K562 (cell line): ENCODE measurements around the gene GPR12. TPM values are rescaled to one million over a fixed set of nuclear protein-coding genes. Genes with fewer than 3 reads are reported as not detected.

Source experiments
- ATAC-seq: fragments of 200-7000 bp; cut with Tn5 transposase; 3 replicates; pipeline ENCODE4 v1.9.1; 2020; ENCODE audit warnings: moderate library complexity
- BruUV-seq: library from RNA; stranded (reverse); fragments of 400-500 nt; replicated peaks from 2 replicates; lab custom pipeline; 2021; lab: Mats Ljungman, UMichigan
- CTCF ChIA-PET: fragments of 300-600 bp; formaldehyde crosslinking; extraction: SDS; loops from one replicate; lab custom pipeline; 2021; ENCODE audit warnings: low intra/inter-chr PET ratio; lab: Yijun Ruan, JAX
- POLR2A ChIA-PET: fragments of 300-600, 350-650 bp; sonication (Branson Sonifier 250); formaldehyde crosslinking; extraction: SDS; loops from one replicate; lab custom pipeline; 2021; ENCODE audit warnings: antibody characterized with exemption, inconsistent platforms; lab: Yijun Ruan, JAX
- DNase-seq, 4 experiments: peaks; one replicate each; pipeline versions ENCODE4 v3.0.0 to v3.0.0-alpha.2; 2011 to 2018; ENCODE audit warnings: low spot score in 3 of 4, mixed read lengths in 3 of 4; ENCODE audit errors: extremely low read depth in 1 of 4
- FAIRE-seq: peaks from 2 replicates; lab custom pipeline; 2011; peaks lifted over from hg19 to GRCh38; lab: Jason Lieb, UNC
- H2AFZ ChIP-seq: 2 replicates; pipeline ENCODE4 v1.6.0; 2011; ENCODE audit warnings: low read depth, low read length, control low read depth, inconsistent platforms
- H3K27ac ChIP-seq: fragments of 200-600 bp; 3 replicates; pipeline ENCODE4 v1.8.0; 2011; ENCODE audit warnings: low read depth, mild to moderate bottlenecking, control low read depth, inconsistent platforms, low read length, moderate library complexity, mixed read lengths; ENCODE audit errors: extremely low read depth
- H3K27me3 ChIP-seq, 2 experiments: fragments of 300-600 bp in 1 of 2; 2 replicates in 1 of 2; 3 replicates in 1 of 2; pipeline versions ENCODE4 v1.6.0 to v1.8.0; 2011; ENCODE audit warnings: inconsistent platforms in 2 of 2, low read length in 2 of 2, mild to moderate bottlenecking in 1 of 2, mixed read lengths in 1 of 2, moderate library complexity in 1 of 2; ENCODE audit not compliant: control insufficient read depth in 2 of 2, insufficient read depth in 2 of 2
- H3K36me3 ChIP-seq: fragments of 300-600 bp; 3 replicates; pipeline ENCODE4 v1.8.0; 2011; ENCODE audit warnings: mild to moderate bottlenecking, low read length, inconsistent platforms; ENCODE audit not compliant: control insufficient read depth, insufficient read depth
- H3K4me1 ChIP-seq, 2 experiments: fragments of 200-600 bp in 1 of 2; replicated peaks in 1 of 2; 2 replicates in 1 of 2; 3 replicates in 1 of 2; pipeline versions ENCODE4 v1.5.1 to v1.8.0; 2011; ENCODE audit warnings: inconsistent platforms in 2 of 2, low read length in 2 of 2, mild to moderate bottlenecking in 1 of 2, mixed read lengths in 1 of 2, moderate library complexity in 1 of 2; ENCODE audit not compliant: control insufficient read depth in 2 of 2, insufficient read depth in 2 of 2
- H3K4me2 ChIP-seq: 2 replicates; pipeline ENCODE4 v1.6.1; 2011; ENCODE audit warnings: low read length, control low read depth, inconsistent platforms, mixed read lengths; ENCODE audit not compliant: insufficient read depth
- H3K4me3 ChIP-seq: fragments of 200-600 bp; sonication (generic), shearing (Covaris generic); 2 replicates; pipeline ENCODE4 v1.5.1; 2016; ENCODE audit warnings: control low read depth, inconsistent platforms
- H3K79me2 ChIP-seq: fragments of 200-600 bp; 3 replicates; pipeline ENCODE4 v1.8.0; 2011; ENCODE audit warnings: low read length, inconsistent platforms; ENCODE audit not compliant: control insufficient read depth, insufficient read depth
- H3K9ac ChIP-seq, 2 experiments: 2 replicates each; pipeline versions ENCODE4 v1.6.0 to v1.6.1; 2011; ENCODE audit warnings: low read depth in 2 of 2, low read length in 2 of 2, control low read depth in 1 of 2, inconsistent platforms in 1 of 2, mild to moderate bottlenecking in 1 of 2, mixed read lengths in 1 of 2; ENCODE audit not compliant: insufficient read depth in 1 of 2
- H3K9me1 ChIP-seq: one replicate; pipeline ENCODE4 v1.6.0; 2011; ENCODE audit warnings: inconsistent platforms, mild to moderate bottlenecking, low read length, moderate library complexity; ENCODE audit not compliant: control insufficient read depth, insufficient read depth
- H3K9me3 ChIP-seq: replicated peaks from 2 replicates; pipeline ENCODE4 v1.5.1; 2011; ENCODE audit warnings: low read depth, low read length, inconsistent platforms; ENCODE audit not compliant: control insufficient read depth, insufficient read depth
- H4K20me1 ChIP-seq: replicated peaks from 2 replicates; pipeline ENCODE4 v1.6.1; 2011; ENCODE audit warnings: low read length, inconsistent platforms, mixed read lengths; ENCODE audit not compliant: control insufficient read depth, insufficient read depth
- BCL6 ChIP-seq: fragments of 250-450 bp; sonication (Bioruptor Pico); IDR thresholded peaks from 2 replicates; pipeline ENCODE4 v1.4.0; 2020
- BCOR ChIP-seq: fragments of 450-650 bp; IDR thresholded peaks from 2 replicates; pipeline ENCODE4 v1.6.1; 2016
- CC2D1A ChIP-seq: fragments of 450-650 bp; IDR thresholded peaks from 2 replicates; pipeline ENCODE4 v1.6.1; 2017; ENCODE audit warnings: mild to moderate bottlenecking
- CCNT2 ChIP-seq: IDR thresholded peaks from 2 replicates; pipeline ENCODE4 v1.6.1; 2011; ENCODE audit warnings: borderline replicate concordance, low read depth, mild to moderate bottlenecking, moderate library complexity, mixed read lengths, low read length; ENCODE audit not compliant: insufficient read length; ENCODE audit errors: extremely low read depth
- CREB1 ChIP-seq, 2 experiments: sonication (generic) in 1 of 2; formaldehyde crosslinking in 1 of 2; IDR thresholded peaks; 2 replicates each; pipeline versions ENCODE4 v1.6.1 to v1.8.0; 2012 to 2022; ENCODE audit warnings: inconsistent platforms in 1 of 2, mild to moderate bottlenecking in 1 of 2, missing genetic modification reagents in 1 of 2, moderate library complexity in 1 of 2
- DEAF1 ChIP-seq: fragments of 450-650 bp; formaldehyde crosslinking; IDR thresholded peaks from 2 replicates; pipeline ENCODE4 v1.4.0; 2020; ENCODE audit warnings: mild to moderate bottlenecking, moderate library complexity
- FIP1L1 ChIP-seq: fragments of 200-400 bp; formaldehyde crosslinking; IDR thresholded peaks from 2 replicates; pipeline ENCODE4 v1.6.1; 2018; ENCODE audit warnings: mild to moderate bottlenecking, low read depth, low read length; ENCODE audit not compliant: poor library complexity, severe bottlenecking
- FOXK1 ChIP-seq: sonication (generic); formaldehyde crosslinking; IDR thresholded peaks from 2 replicates; pipeline ENCODE4 v1.8.0; 2022; ENCODE audit warnings: missing genetic modification reagents, mild to moderate bottlenecking, borderline replicate concordance
- LARP7 ChIP-seq: fragments of 450-650 bp; IDR thresholded peaks from 2 replicates; pipeline ENCODE4 v1.6.1; 2016
- MYNN ChIP-seq, 2 experiments: sonication (generic); formaldehyde crosslinking in 1 of 2; IDR thresholded peaks; 2 replicates each; pipeline versions ENCODE4 v1.5.0 to v1.6.1; 2016 to 2020; ENCODE audit warnings: antibody characterized with exemption in 1 of 2, missing genetic modification reagents in 1 of 2
- NBN ChIP-seq: fragments of 450-650 bp; IDR thresholded peaks from 2 replicates; pipeline ENCODE4 v1.6.1; 2016; ENCODE audit warnings: low read depth, mild to moderate bottlenecking
- NFATC3 ChIP-seq: fragments of 450-650 bp; IDR thresholded peaks from 2 replicates; pipeline ENCODE4 v1.6.1; 2017; ENCODE audit warnings: mild to moderate bottlenecking
- RBM14 ChIP-seq: fragments of 200-400 bp; formaldehyde crosslinking; IDR thresholded peaks from 2 replicates; pipeline ENCODE4 v1.6.1; 2018; ENCODE audit warnings: low read depth, mild to moderate bottlenecking, low read length, moderate library complexity, borderline replicate concordance; ENCODE audit not compliant: insufficient read depth
- RBM34 ChIP-seq: fragments of 200-400 bp; formaldehyde crosslinking; IDR thresholded peaks from 2 replicates; pipeline ENCODE4 v1.6.1; 2018; ENCODE audit warnings: low read length, borderline replicate concordance; ENCODE audit not compliant: insufficient read depth
- ZEB2 ChIP-seq: fragments of 450-650 bp; IDR thresholded peaks from 2 replicates; pipeline ENCODE4 v1.6.1; 2016
- ZNF224 ChIP-seq: sonication (generic); formaldehyde crosslinking; IDR thresholded peaks from 2 replicates; pipeline ENCODE4 v1.8.0; 2022; ENCODE audit warnings: mild to moderate bottlenecking, missing genetic modification reagents
- WGBS: fragments of 100-300 bp; shearing (Covaris generic); methylation state at CpG from one replicate; pipeline ENCODE4 v1.1.6; 2016; ENCODE audit warnings: low coverage, mixed read lengths; ENCODE audit not compliant: insufficient coverage; ENCODE audit errors: missing lambda C conversion rate; 5-methylcytosine and 5-hydroxymethylcytosine counted together
- in situ Hi-C: fragments of 300-500 bp; cut with MboI; formaldehyde crosslinking; loops from 4 replicates; pipeline ENCODE4 v1.15.0; 2018; ENCODE audit warnings: inconsistent platforms, mixed read lengths
- intact Hi-C: fragments of 100-400 bp; cut with micrococcal nuclease; formaldehyde crosslinking; loops from 2 replicates; pipeline ENCODE4 v1.14.2; 2022
- polyA plus RNA-seq, 8 experiments: library from polyadenylated mRNA; depleted of rRNA in 4 of 8; stranded (reverse) in 5 of 8; unstranded in 3 of 8; fragments of >200 nt; fragmentation: Nextera tagmentation in 2 of 8; fragmentation: Illumina TruSeq in 1 of 8; extraction: Ambion mirVana in 2 of 8; extraction: Trizol in 1 of 8; gene quantifications; 2 replicates each; pipeline versions ENCODE4 v1.2.1 to v1.2.3, GENCODE V29; 2011 to 2014; ENCODE audit warnings: inconsistent platforms in 1 of 8, missing spikeins in 1 of 8
- total RNA-seq, 7 experiments: library from RNA; depleted of rRNA in 6 of 7; stranded (reverse); fragments of >200 nt in 6 of 7; fragmentation: Illumina TruSeq in 2 of 7; extraction: Trizol in 2 of 7; gene quantifications; 2 replicates each; pipeline versions ENCODE4 v1.2.1 to v1.2.3, GENCODE V29; 2011 to 2021; ENCODE audit warnings: low replicate concordance in 1 of 7

Gene GPR12
- total and polyA plus RNA-seq, 9 of the 15 experiments (the other 6 are each of a cell fraction or from before 2014, with no cell fraction given): not detected

- no peak for DNase-seq
- Histone ChIP-seq H2AFZ (no peak overlapping the region), H3K79me2 (no peaks in the 10 kb centered on the region), H3K9ac (no peak overlapping the region), H3K4me3 (no peak overlapping the region), H3K4me1 (no peaks in the 10 kb centered on the region), H3K4me2 (no peak overlapping the region), H4K20me1 (no peaks in the 10 kb centered on the region), H3K36me3 (no peaks in the 10 kb centered on the region), H3K9me3 (no peaks in the 10 kb centered on the region), H3K27me3 (no peaks in the 10 kb centered on the region), H3K27ac (no peak overlapping the region), H3K9me1 (no peaks in the 10 kb centered on the region)
- no peak for FAIRE-seq
- ATAC-seq: no peak
- intact Hi-C loops: no loop called here
- WGBS: 1% methylated on average over 9 of the region's 12 CpGs
- TF ChIP-seq CCNT2: no peak
- no peak for TF ChIP-seq CREB1 (IDR thresholded peaks at IDR 0.05)
- TF ChIP-seq CREB1 (CRISPR knock-in tag; IDR thresholded peaks at IDR 0.05): no peak
- POLR2A ChIA-PET: no interaction called here
- in situ Hi-C loops: no loop called here
- CTCF ChIA-PET: no interaction called here
- no TSS peak for BruUV-seq
Observed at GRCh38 chr13:26771796-26772195, 11.2 kb upstream of the GPR12 start.

- DNase-seq (no peak), ATAC-seq (no peak), FAIRE-seq (no peak)
- Histone ChIP-seq H3K9ac (no peak overlapping the region), H3K27me3 (peaks cover 2 to 22% of the 10 kb centered on the region in 2 experiments; a peak in 4 of 5 replicates), H3K4me1 (no peaks in the 10 kb centered on the region; a peak in 1 of 5 replicates), H3K79me2 (no peaks in the 10 kb centered on the region), H3K9me1 (no peaks in the 10 kb centered on the region), H2AFZ (no peak overlapping the region), H3K36me3 (no peaks in the 10 kb centered on the region), H4K20me1 (no peaks in the 10 kb centered on the region), H3K4me2 (no peak overlapping the region), H3K27ac (no peak overlapping the region), H3K4me3 (no peak overlapping the region), H3K9me3 (no peaks in the 10 kb centered on the region)
- 0% methylated on average over 4 of the region's 4 CpGs for WGBS
- in situ Hi-C loops: no loop called here
- intact Hi-C loops: no loop called here
- BruUV-seq: no TSS peak
- ChIA-PET POLR2A (interaction anchor here (1.1 kb wide), 1 partner anchor 14 kb away, joined by 3 read pairs; no protein-coding TSS in a partner anchor), CTCF (no interaction called here)
- TF ChIP-seq CC2D1A: no peak
- TF ChIP-seq FOXK1 (CRISPR knock-in tag): no peak
- TF ChIP-seq ZNF224: no peak
- no peak for TF ChIP-seq FIP1L1
- no peak for TF ChIP-seq BCL6 (CRISPR knock-in tag)
- no peak for TF ChIP-seq NFATC3
- TF ChIP-seq ZEB2: no peak
- no peak for TF ChIP-seq LARP7
- no peak for TF ChIP-seq BCOR
- TF ChIP-seq NBN: no peak
- no peak for TF ChIP-seq RBM34
- no peak for TF ChIP-seq RBM14
- TF ChIP-seq MYNN (IDR thresholded peaks at IDR 0.05): no peak
- TF ChIP-seq MYNN (CRISPR knock-in tag; IDR thresholded peaks at IDR 0.05): no peak
- no peak for TF ChIP-seq DEAF1 (CRISPR knock-in tag)
Observed at GRCh38 chr13:26762745-26763345, 2.3 kb upstream of the GPR12 start.
